CD4-positive, alpha-beta T cell treated with Interleukin-4 for 4 hours (primary cell): ENCODE measurements around the gene BHLHE41.

Experiments
- DNase-seq: peaks from one replicate; pipeline ENCODE4 v3.0.0-alpha.2; 2020

The BHLHE41 gene

DNA sequence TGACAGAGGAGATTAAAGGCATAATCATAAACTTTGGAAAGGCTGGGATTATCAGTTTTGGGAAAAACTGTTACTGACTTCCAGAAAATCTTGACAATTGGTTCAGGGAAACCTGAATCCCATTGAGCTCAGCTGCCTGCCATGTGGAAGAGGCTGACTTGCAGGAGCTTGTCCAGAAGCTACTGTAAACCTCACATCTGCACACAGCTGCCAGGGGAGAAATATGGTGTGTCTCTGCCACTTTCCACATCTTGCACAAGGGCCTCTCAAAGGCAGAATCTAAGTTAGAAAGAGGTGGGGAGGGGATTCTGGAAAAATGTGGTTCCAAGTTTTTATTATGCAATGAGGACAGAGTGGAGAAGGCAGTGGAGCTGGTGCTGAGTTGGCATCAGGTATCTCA is 8.7 kb upstream of the BHLHE41 start:
- DNase-seq, result no peak

GRCh38 chr12:26132866-26133265 is 8.0 kb upstream of the BHLHE41 start:
- no peak for DNase-seq

- DNase-seq, result no peak
Observed at GRCh38 chr12:26131936-26132335, 7.1 kb upstream of the BHLHE41 start.

DNA sequence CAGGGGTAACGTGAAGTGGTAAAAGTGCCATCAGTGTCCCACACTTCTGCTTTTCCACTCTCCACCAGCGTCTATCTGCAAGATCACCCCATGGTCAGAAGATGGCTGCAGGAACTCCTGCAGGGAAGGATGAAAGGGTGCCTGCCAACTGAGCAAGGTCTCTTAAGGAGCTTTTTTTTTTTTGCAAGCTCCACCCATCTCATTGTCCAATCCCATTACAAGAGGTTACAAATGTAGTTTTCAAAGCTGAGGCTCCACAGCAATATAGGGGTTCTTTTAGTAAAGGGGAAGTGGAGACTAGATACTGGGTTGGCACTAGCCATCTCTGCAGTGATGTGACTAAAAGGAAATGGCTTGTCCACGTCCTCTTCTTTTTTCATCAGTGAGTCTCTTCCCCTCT is 5.9 kb upstream of the BHLHE41 start:
- no peak for DNase-seq

GRCh38 chr12:26128168-26128567 is 3.3 kb upstream of the BHLHE41 start:
- no peak for DNase-seq

- no peak for DNase-seq
Observed at GRCh38 chr12:26127404-26127803, 2.6 kb upstream of the BHLHE41 start.

- no peak for DNase-seq
Observed at GRCh38 chr12:26126340-26127284, 1.8 kb upstream of the BHLHE41 start.

GRCh38 chr12:26125400-26126339 is 833 bp upstream of the BHLHE41 start:
- no peak for DNase-seq

DNA sequence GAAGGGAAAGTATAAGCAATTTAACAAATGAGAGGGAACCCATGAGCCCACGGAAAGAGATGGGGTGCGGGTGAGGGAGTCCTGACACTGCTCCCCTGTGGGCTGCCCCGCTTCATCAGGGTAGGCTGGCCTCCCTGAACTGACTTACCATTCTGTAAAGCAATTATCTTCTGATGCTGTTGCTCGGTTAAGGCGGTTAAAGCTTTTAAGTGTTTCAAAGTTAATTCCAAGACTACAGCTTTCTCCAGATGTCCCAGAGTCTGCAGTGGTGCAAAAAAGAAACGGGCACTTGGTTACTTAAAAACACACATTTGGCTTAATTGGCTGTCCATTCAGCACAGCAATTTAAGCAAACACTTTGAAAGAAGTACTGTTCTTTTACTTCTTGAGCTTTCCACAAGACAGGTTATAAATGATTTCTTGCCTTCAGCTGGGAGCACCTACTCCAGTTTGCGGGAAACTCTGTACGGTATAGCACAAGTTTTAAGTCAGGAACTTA is 1.3 kb downstream of the BHLHE41 start:
- no peak for DNase-seq

DNA sequence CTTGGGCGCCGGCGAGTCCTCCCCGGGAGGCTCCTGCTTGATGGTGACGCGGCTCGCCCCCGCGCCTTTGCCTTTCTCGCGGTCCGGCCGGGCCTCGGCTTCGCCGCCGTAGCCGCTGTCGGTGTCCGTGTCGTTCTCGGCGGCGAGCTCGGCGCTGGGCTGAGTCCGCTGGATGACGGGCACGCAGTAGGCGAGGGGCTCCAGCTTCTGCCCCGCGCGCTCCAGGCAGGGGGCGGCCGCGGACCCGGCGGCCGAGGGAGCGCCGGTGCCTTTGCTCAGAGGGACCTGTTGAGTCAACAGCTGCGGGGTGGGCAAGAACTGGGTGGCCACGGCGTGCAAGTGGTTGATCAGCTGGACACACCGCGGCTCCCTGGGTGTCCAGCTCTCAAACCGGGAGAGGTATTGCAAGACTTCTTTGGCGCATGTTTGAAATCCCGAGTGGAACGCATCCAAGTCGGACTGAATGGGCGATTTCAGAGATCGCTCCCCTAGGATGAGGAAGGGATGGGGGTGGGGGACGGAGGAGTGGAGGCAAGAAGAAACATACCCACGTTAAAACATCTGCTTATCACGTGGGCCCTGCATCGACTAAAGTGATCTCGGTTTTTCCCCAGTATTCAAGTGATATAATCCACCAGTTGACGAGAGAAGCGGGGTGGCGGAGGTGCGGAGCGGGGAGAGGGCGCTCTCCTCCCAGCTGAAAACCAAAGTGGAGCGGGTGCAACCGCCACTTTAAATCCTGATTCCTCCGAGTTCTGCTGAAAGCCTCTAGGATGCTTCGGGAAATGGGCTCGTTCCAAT is 2.0 kb downstream of the BHLHE41 start:
- DNase-seq, result no peak

DNA sequence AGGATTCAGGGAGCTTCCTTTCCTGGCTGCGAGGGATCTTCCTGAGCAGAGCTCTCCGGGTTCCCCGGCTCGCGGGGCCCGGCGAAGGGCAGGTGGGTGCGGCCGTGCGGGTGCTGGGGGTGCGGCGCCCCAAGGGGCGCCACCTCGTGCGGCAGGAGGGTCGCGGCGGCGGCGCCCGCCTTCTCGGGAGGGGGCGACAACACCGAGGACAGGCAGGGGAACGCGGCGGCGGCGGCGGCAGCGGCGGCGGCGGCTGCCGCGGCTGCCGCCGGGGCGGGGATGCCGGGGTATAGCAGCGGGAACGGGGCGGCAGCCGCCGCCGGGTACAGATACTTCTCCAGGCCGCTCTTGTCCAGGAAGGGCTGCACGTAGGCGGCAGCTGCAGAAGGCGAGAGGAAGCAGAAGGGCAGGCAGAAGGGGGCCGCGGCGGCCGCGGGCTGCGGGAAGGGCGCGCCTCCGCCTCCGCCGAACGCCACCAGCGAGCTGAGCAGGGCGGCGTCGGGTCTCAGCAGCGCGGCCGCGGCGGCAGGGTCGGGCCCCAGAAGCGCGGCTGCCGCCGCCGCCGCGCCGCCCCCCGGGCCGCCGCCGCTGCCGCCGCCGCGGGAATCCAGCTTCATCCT is 2.7 kb downstream of the BHLHE41 start:
- DNase-seq, result no peak

DNA sequence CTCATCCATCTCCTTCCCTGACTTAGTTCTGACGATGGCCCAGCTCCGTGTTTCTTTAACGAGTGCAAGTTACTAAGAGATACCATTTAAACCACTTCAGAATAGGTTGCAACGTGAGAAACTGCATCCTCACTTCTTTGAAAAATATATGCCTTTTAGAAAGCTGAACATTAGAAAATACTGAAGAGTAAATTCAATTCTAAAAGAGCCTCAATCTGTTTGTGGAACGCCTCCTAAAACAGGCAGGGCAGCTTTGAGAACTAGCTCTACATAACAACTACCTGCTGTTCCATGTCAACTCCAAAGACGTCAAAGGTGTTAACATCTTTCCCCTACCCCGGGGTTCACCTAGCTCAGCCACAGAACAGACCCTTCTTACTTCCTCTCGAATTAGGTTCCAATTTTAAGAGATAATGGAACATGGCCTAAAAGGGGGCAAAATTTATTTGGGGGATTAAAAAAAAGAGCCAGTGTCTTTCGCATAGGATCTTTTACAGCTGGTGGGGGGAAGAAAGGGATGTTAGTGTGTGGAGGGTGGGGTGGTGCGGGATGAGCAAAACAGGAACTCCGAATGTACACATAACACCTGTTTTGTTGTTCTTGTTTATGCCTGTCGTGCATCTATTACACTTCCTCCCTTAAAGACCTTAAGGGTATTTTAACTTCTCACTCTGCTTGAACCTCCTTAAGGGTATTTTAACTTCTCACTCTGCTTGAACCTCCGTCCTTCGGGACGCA is 3.3 kb downstream of the BHLHE41 start:
- DNase-seq, result no peak

DNA sequence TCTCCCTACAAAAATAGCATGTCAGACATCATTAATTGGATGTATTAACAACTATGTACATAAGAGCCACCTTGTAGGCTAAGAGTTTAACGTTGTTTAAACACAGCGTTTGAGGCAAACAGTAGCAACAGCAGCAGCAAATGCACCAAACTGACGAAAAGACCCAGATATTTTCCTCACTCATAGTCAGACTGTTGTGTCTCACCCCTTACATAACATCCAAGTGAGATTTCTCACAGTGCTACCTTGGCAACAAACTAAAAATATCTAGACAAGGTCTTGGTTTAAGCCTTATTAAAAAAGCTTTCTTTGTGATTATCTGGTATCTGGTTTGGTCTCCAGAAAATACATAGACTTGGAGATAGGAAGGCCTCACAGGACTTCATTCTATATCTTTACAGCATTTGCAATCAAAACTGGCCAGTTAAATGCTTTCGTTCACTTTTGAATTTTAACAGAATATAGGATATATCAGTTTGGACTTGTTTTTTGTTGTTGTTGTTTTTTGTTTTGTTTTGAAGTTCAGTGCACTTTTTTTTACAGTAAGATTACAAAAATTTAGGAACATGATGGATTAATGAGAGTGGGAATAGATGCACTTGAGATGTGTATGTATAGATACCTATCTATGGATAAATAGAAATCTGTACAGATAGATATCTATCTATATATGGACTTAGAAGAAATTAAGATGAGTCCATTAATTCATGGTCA is 4.1 kb downstream of the BHLHE41 start:
- DNase-seq, result no peak

DNA sequence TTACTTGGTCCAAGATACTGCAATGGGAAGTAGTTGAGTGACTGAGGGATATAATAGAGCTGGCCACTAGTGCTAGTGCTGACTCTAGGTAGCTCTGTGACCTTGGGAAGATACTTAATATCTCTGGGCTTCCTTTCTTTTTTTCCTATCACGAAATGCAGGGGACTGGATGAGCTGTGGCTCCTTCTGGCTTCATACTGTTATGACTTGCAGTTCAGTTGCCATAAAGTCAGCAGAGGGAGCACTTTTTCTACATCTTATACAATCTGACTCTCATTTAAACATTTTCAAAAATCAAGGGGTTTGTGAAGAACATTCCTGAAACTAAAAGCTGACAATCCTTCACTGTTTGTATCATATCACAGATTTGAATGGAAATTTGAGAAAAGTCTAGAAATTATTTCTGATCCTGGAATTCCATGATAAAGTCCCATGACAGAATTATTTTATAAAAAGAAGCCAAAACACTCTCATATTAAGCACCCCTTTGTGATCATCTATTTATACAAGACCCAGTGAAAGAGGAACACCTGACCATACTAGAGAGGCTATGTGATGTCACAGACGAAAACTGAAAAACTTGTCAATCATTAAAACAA is 5.3 kb downstream of the BHLHE41 start:
- DNase-seq, result no peak

- DNase-seq, result no peak
Observed at GRCh38 chr12:26118308-26118707, 6.5 kb downstream of the BHLHE41 start.

GRCh38 chr12:26116829-26117715 is 7.8 kb downstream of the BHLHE41 start:
- no peak for DNase-seq

DNA sequence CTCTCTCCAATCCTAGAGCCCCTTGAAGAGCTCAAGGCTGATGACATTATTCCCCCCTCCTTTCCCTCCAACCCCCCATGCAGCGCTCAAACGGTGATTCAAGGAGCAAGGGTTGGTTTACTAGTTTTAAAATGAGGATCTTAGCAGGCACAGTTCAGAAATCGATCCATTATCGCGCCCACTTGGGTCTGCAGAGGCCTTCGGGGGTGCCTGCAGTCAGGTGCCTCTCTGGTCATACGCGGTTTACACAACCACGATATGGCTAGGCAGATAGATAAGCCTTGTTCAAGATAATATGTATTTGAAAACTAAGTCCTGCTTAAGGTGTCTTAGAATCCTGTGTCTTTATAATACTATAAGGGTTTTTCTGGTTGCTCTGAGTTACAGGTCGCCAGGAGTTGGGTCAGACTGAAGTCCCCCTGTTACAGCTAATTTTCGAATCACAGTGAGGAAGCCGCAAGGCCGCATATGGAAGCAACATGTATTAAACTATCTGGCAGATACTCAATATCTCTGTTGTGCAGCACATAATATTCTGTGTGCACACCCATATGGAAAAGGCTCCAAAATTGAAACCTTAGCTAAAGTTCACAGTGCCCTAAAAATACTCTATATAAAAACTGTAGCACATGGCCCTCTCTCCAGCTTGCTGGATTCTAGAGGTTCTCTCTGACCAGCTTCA is 10.0 kb downstream of the BHLHE41 start:
- no peak for DNase-seq

DNA sequence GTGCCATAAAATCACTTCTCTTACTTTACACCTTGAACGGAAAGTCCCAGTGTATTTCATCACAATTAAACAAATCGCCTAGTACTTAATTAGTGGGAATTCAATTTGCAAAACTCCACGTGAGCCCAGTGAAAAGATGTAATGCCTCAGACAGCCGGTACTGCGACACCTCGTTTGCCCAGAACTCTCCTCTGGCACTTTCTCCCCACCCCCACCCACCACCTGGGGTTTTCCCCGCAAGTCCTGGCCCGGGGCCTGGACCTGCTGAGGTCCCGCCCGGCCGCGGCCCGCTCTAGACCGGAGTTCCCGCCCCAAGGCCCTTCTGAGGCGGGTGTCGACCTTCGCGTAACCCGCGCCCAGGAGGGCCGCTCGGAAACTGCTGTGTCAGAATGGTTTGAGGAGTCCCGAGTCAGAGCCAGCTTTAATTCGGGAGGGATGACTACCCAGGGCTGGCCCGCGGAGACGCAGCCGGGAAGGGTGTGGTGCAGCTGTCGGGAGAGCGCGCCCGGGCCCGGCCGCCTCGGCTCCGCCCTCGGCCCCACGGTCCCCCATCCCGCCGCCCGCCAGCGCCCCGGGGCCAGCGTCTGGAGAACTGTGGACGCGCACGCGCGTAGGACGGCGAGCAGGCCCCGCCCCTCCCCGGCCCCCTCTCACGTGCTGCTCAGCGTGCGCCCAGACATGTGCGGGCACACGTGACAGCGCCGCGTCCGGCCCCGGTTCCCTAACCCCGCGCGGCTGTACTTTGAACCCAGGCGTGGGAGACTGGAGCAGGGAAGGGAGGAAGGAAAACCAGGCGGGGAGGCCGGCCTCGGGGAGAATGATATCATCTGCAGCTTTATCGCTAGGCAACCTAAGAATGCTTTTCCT is 10.8 kb downstream of the BHLHE41 start:
- peak; percentile 53 for DNase-seq
